SK-N-SH treated with all-trans-retinoic acid at 6 μM for 48 hours (cell line): Measurements from ENCODE around the gene CCDC81.

Experiments
- ATAC-seq: fragments of 200-7000 bp; cut with Tn5 transposase; 3 replicates; pipeline ENCODE4 v1.9.1; 2020; ENCODE audit warnings: mild to moderate bottlenecking, moderate library complexity
- ARNTL ChIP-seq: fragments of 450-650 bp; formaldehyde crosslinking; IDR thresholded peaks from 2 replicates; pipeline ENCODE4 v1.5.0; 2020; ENCODE audit warnings: low read depth, mild to moderate bottlenecking, moderate library complexity, borderline replicate concordance
- BACH2 ChIP-seq: fragments of 250-450 bp; sonication (Bioruptor Pico); IDR thresholded peaks from 2 replicates; pipeline ENCODE4 v1.9.0; 2021; ENCODE audit warnings: mild to moderate bottlenecking, borderline replicate concordance
- CREB5 ChIP-seq: fragments of 250-450 bp; sonication (Bioruptor Pico); IDR thresholded peaks from 2 replicates; pipeline ENCODE4 v1.5.1; 2020; ENCODE audit warnings: low read depth, mild to moderate bottlenecking, moderate library complexity
- CSDC2 ChIP-seq: fragments of 250-450 bp; sonication (Bioruptor Pico); IDR thresholded peaks from 2 replicates; pipeline ENCODE4 v1.5.0; 2020; ENCODE audit warnings: mild to moderate bottlenecking, moderate library complexity
- CSRNP3 ChIP-seq: fragments of 250-450 bp; sonication (Bioruptor Pico); IDR thresholded peaks from 2 replicates; pipeline ENCODE4 v1.5.1; 2021; ENCODE audit warnings: mild to moderate bottlenecking, moderate library complexity
- ESRRG ChIP-seq: fragments of 250-450 bp; sonication (Bioruptor Pico); IDR thresholded peaks from 2 replicates; pipeline ENCODE4 v1.6.1; 2021; ENCODE audit warnings: mild to moderate bottlenecking
- GLIS3 ChIP-seq: fragments of 250-450 bp; sonication (Bioruptor Pico); IDR thresholded peaks from 2 replicates; pipeline ENCODE4 v1.5.0; 2020; ENCODE audit warnings: mild to moderate bottlenecking, moderate library complexity
- ISL1 ChIP-seq: fragments of 250-450 bp; sonication (Bioruptor Pico); IDR thresholded peaks from 2 replicates; pipeline ENCODE4 v2.1.2; 2022; ENCODE audit warnings: mild to moderate bottlenecking, moderate library complexity
- OSR1 ChIP-seq: fragments of 250-450 bp; sonication (Bioruptor Pico); IDR thresholded peaks from 2 replicates; pipeline ENCODE4 v1.8.0; 2022; ENCODE audit warnings: moderate library complexity, mild to moderate bottlenecking, inconsistent platforms
- PATZ1 ChIP-seq: fragments of 250-450 bp; sonication (Bioruptor Pico); IDR thresholded peaks from 2 replicates; pipeline ENCODE4 v1.8.0; 2020; ENCODE audit warnings: mild to moderate bottlenecking, moderate library complexity, borderline replicate concordance
- POU6F1 ChIP-seq: fragments of 250-450 bp; sonication (Bioruptor Pico); IDR thresholded peaks from 2 replicates; pipeline ENCODE4 v1.8.0; 2021; ENCODE audit warnings: low read depth, mild to moderate bottlenecking, moderate library complexity, borderline replicate concordance
- PPARA ChIP-seq: fragments of 250-450 bp; sonication (Bioruptor Pico); IDR thresholded peaks from 2 replicates; pipeline ENCODE4 v1.5.0; 2020; ENCODE audit warnings: mild to moderate bottlenecking, borderline replicate concordance
- RARB ChIP-seq: fragments of 250-450 bp; sonication (Bioruptor Pico); IDR thresholded peaks from 2 replicates; pipeline ENCODE4 v1.8.0; 2021; ENCODE audit warnings: mild to moderate bottlenecking, moderate library complexity
- SNAI2 ChIP-seq: fragments of 250-450 bp; sonication (Bioruptor Pico); IDR thresholded peaks from 2 replicates; pipeline ENCODE4 v1.5.0; 2020; ENCODE audit warnings: mild to moderate bottlenecking, moderate library complexity
- TCF4 ChIP-seq: fragments of 250-450 bp; sonication (Bioruptor Pico); IDR thresholded peaks from 2 replicates; pipeline ENCODE4 v1.8.0; 2021; ENCODE audit warnings: mild to moderate bottlenecking, moderate library complexity, borderline replicate concordance
- TOX ChIP-seq: fragments of 250-450 bp; sonication (Bioruptor Pico); IDR thresholded peaks from 2 replicates; pipeline ENCODE4 v1.8.0; 2021; ENCODE audit warnings: mild to moderate bottlenecking, moderate library complexity, borderline replicate concordance
- ZC3H10 ChIP-seq: fragments of 250-450 bp; sonication (Bioruptor Pico); IDR thresholded peaks from 2 replicates; pipeline ENCODE4 v1.5.1; 2021; ENCODE audit warnings: mild to moderate bottlenecking, moderate library complexity
- ZFP3 ChIP-seq: fragments of 250-450 bp; sonication (Bioruptor Pico); IDR thresholded peaks from 2 replicates; pipeline ENCODE4 v1.5.0; 2020; ENCODE audit warnings: mild to moderate bottlenecking, moderate library complexity
- ZFP30 ChIP-seq: fragments of 450-650 bp; formaldehyde crosslinking; IDR thresholded peaks from 2 replicates; pipeline ENCODE4 v1.5.0; 2022; ENCODE audit warnings: mild to moderate bottlenecking, moderate library complexity
- ZNF565 ChIP-seq: fragments of 450-650 bp; formaldehyde crosslinking; conservative IDR thresholded peaks from 2 replicates; pipeline ENCODE4 v1.5.0; 2020; ENCODE audit warnings: low read depth, mild to moderate bottlenecking, moderate library complexity
- ZNF70 ChIP-seq: fragments of 450-650 bp; formaldehyde crosslinking; IDR thresholded peaks from 2 replicates; pipeline ENCODE4 v1.5.0; 2020; ENCODE audit warnings: mild to moderate bottlenecking, moderate library complexity
- ZNF8 ChIP-seq: fragments of 450-650 bp; formaldehyde crosslinking; IDR thresholded peaks from 2 replicates; pipeline ENCODE4 v1.5.0; 2020; ENCODE audit warnings: mild to moderate bottlenecking, moderate library complexity

CCDC81 gene

GRCh38 chr11:86459682-86460460 is 85.2 kb downstream of the CCDC81 start (continued):
- 0 out of 2 replicates have a peak, but pooled peaks have one; percentile 39 for TF ChIP-seq CREB5 (CRISPR knock-in tag)

- TF ChIP-seq CSRNP3 (CRISPR knock-in tag) (no peak), TCF4 (CRISPR knock-in tag) (no peak), ZNF565 (no peak), TOX (CRISPR knock-in tag) (no peak), ZC3H10 (no peak), SNAI2 (CRISPR knock-in tag) (no peak), OSR1 (CRISPR knock-in tag) (no peak), CREB5 (CRISPR knock-in tag) (no peak), ZFP3 (CRISPR knock-in tag) (no peak), GLIS3 (CRISPR knock-in tag) (no peak), ARNTL (CRISPR knock-in tag) (no peak), POU6F1 (CRISPR knock-in tag) (no peak), BACH2 (CRISPR knock-in tag) (no peak)
- peak; percentile 2; the same call in 2 of the 3 replicates for ATAC-seq
These were observed 86.0 kb downstream of the CCDC81 start for GRCh38 chr11:86460461-86461385.

- TF ChIP-seq POU6F1 (CRISPR knock-in tag) = no peak
- TF ChIP-seq ISL1 (CRISPR knock-in tag) = no peak
- no peak for TF ChIP-seq ZC3H10
- no peak for TF ChIP-seq ZNF70
- no peak for TF ChIP-seq BACH2 (CRISPR knock-in tag)
- no peak for TF ChIP-seq CREB5 (CRISPR knock-in tag)
- TF ChIP-seq PATZ1 (CRISPR knock-in tag) = no peak
- TF ChIP-seq OSR1 (CRISPR knock-in tag) = no peak
- no peak for TF ChIP-seq ZFP3 (CRISPR knock-in tag)
- TF ChIP-seq ZNF565 = no peak
- no peak for TF ChIP-seq RARB (CRISPR knock-in tag)
- TF ChIP-seq SNAI2 (CRISPR knock-in tag) = no peak
- TF ChIP-seq TCF4 (CRISPR knock-in tag) = no peak
- TF ChIP-seq PPARA (CRISPR knock-in tag) = no peak
- TF ChIP-seq CSRNP3 (CRISPR knock-in tag) = no peak
- no peak for TF ChIP-seq ZNF8 (CRISPR knock-in tag)
- no peak for TF ChIP-seq GLIS3 (CRISPR knock-in tag)
- no peak for TF ChIP-seq ZFP30
- TF ChIP-seq CSDC2 (CRISPR knock-in tag) = no peak
- TF ChIP-seq ESRRG (CRISPR knock-in tag) = no peak
- ATAC-seq = no peak
These were observed 87.2 kb downstream of the CCDC81 start for GRCh38 chr11:86461892-86462291.
